Measurements from ENCODE around the gene S100A7.
"Not testable (repeated sequence)": the region's sequence is repeated elsewhere in the genome, so short reads cannot be mapped to it uniquely, and the experiment has no call there.

GRCh38 chr1:153419436-153419793 is 41.0 kb downstream of the S100A7 start:
- not testable (repeated sequence) for TF ChIP-seq CTCF, POLR2A (IDR thresholded peaks at IDR 0.05)

Measured in testis (tissue), 2 donors.